ENCODE measurements around the gene MEIOSIN.
A peak's percentile ranks its signal among the peaks of the same experiment; 100 is the strongest.

MEIOSIN gene

DNA sequence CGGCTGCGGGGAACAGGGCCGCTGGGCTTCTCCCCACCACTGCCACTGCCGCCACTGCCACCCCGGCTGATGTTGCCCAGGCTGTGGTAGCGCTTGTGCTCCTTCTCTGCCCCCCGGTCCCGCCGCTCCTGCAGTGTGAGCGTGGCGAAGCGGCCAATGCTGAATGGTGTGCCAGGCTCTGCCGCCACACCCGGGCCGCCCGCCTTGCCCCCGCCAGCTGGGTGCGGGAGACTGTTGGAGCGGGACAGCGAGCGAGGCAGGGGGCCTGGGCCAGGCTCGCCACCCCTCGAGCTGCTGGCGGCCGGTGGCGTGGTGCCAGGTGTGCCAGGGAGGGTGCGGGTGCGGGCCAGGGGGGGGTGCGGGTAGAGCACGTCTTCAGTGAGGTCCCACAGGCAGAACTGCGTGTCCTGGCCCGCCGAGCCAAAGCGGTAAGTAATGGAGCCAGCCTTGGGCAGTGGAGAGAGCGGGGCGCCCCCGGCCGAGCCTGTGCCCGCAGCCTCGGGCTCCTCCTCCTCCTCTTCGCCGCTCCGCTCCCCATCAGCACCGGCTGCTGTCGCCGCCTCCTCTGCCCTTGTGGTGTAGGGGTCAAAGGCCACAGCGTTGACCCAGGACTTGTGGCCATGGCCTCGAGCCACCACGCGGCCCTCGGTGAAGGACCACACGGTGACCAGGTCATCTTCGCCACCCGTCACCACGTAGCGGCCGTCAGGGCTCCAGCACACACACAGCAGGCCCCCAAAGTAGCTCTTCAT lies 52.7 kb downstream of the MEIOSIN start:
- DNase-seq = no peak
- intact Hi-C loops (cut with DNase I; ENCODE audit: low total_unique reads) = no loop called here
- Histone ChIP-seq H3K4me3 (no peak overlapping the region), H3K27ac (peak overlapping the region; percentile 92 to 94), H3K36me3 (peaks cover 24 to 67% (median 48%) of the 10 kb centered on the region in 3 donors), H3K9me3 (no peaks in the 10 kb centered on the region), H3K27me3 (no peaks in the 10 kb centered on the region), H3K4me1 (peaks cover 8 to 57% (median 38%) of the 10 kb centered on the region in 4 donors)
- TF ChIP-seq, protein P1, sequence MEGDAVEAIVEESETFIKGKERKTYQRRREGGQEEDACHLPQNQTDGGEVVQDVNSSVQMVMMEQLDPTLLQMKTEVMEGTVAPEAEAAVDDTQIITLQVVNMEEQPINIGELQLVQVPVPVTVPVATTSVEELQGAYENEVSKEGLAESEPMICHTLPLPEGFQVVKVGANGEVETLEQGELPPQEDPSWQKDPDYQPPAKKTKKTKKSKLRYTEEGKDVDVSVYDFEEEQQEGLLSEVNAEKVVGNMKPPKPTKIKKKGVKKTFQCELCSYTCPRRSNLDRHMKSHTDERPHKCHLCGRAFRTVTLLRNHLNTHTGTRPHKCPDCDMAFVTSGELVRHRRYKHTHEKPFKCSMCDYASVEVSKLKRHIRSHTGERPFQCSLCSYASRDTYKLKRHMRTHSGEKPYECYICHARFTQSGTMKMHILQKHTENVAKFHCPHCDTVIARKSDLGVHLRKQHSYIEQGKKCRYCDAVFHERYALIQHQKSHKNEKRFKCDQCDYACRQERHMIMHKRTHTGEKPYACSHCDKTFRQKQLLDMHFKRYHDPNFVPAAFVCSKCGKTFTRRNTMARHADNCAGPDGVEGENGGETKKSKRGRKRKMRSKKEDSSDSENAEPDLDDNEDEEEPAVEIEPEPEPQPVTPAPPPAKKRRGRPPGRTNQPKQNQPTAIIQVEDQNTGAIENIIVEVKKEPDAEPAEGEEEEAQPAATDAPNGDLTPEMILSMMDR (IDR thresholded peaks at IDR 0.05) = no peak

DNA sequence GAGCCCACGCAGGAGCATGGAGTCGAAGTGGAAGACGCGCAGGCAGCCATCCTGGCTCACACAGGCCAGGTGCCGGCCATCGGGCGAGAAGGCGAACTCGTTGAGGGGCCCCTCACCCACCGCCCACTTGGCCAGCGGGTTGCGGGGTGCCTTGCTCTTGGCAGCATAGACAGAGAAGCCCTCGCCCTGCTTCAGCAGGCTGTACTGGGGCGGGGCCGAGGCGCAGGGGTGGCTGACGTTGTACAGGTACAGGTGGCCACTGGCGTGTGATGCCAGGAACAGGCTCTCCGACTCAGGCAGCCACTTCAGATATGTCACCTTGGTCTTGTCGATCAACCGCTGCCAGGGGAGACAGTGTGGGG lies 53.3 kb downstream of the MEIOSIN start:
- no peak for DNase-seq
- peaks cover 8 to 57% (median 42%) of the 10 kb centered on the region in 4 donors for H3K4me1 ChIP-seq
- no peaks in the 10 kb centered on the region for H3K9me3 ChIP-seq
- peak overlapping the region; percentile 92 to 94 for H3K27ac ChIP-seq
- intact Hi-C loops (cut with DNase I; ENCODE audit: low total_unique reads) = no loop called here
- peaks cover 24 to 68% (median 48%) of the 10 kb centered on the region in 3 donors for H3K36me3 ChIP-seq
- H3K27me3 ChIP-seq = no peaks in the 10 kb centered on the region
- TF ChIP-seq, protein P1 (IDR thresholded peaks at IDR 0.05) = no peak
- H3K4me3 ChIP-seq = no peak overlapping the region

DNA sequence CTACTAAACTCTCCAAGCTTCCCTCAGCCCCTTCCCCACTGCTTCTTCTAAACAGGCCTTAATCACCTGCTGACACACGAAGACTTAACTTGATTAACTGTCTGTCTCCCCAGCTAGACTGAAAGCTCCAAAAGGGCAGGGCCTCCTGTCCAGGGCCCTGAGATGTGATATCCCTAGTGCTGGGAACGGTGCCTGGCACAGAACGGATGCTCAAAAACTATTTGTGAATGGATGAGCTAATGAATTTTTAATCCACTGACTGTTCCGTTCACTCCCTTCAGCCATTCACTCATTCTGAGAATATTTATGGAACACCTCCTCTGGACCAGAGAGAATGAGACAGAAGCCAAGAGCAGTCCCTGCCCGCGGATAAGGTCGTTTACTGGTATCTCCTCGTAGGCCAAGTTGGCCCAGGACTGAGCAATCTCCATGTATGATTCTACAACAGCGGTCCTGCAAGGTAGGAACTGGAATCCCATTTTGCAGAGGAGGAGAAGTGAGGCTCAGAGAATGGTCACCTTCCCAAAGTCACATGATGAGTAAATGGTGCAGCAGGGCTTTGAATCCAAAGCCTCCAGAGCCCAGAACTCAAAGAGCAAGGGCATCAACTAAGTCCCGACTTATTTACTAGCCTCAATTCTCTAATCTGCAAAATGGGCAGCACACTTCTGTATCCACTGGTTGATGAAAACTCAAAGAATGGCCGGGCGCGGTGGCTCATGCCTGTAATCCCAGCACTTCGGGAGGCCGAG lies 56.0 kb downstream of the MEIOSIN start:
- H3K9me3 ChIP-seq = no peaks in the 10 kb centered on the region
- intact Hi-C loops (cut with DNase I; ENCODE audit: low total_unique reads) = no loop called here
- peaks cover 2 to 45% (median 40%) of the 10 kb centered on the region in 4 donors for H3K4me1 ChIP-seq
- H3K27ac ChIP-seq = no peak overlapping the region
- H3K27me3 ChIP-seq = no peaks in the 10 kb centered on the region
- TF ChIP-seq, protein P1 (IDR thresholded peaks at IDR 0.05) = no peak
- peaks cover 24 to 68% (median 48%) of the 10 kb centered on the region in 3 donors for H3K36me3 ChIP-seq
- DNase-seq = no peak
- no peak overlapping the region for H3K4me3 ChIP-seq

DNA sequence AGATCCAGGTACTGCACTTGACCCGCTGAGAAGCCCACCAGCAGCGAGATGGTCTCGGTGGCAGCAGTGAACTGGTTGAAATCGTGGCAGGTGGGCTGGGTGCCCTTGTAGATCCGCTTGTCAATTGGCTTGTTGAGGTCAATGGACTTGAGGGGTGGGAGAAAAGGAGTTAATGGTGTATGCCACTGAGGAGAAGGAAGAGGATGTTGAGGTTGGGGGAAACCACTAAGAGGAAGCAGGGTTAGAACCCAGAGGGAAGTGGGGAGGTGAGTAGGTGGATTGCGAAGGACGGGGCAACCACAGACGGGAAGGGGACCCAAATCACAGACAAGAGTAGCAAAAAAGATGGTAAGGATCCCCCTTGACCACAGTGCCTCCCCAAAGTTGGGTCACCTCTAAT lies 57.7 kb downstream of the MEIOSIN start:
- Histone ChIP-seq H3K36me3 (peaks cover 20 to 51% (median 40%) of the 10 kb centered on the region in 3 donors), H3K4me3 (peak overlapping the region in 1 of 2 donors; percentile 62), H3K27ac (peak overlapping the region in 1 of 2 donors; percentile 22), H3K27me3 (no peaks in the 10 kb centered on the region), H3K9me3 (no peaks in the 10 kb centered on the region), H3K4me1 (peaks cover 0 to 27% (median 23%) of the 10 kb centered on the region in 4 donors)
- intact Hi-C loops (cut with DNase I; ENCODE audit: low total_unique reads) = no loop called here
- no peak for DNase-seq
- TF ChIP-seq, protein P1 (IDR thresholded peaks at IDR 0.05) = no peak

DNA sequence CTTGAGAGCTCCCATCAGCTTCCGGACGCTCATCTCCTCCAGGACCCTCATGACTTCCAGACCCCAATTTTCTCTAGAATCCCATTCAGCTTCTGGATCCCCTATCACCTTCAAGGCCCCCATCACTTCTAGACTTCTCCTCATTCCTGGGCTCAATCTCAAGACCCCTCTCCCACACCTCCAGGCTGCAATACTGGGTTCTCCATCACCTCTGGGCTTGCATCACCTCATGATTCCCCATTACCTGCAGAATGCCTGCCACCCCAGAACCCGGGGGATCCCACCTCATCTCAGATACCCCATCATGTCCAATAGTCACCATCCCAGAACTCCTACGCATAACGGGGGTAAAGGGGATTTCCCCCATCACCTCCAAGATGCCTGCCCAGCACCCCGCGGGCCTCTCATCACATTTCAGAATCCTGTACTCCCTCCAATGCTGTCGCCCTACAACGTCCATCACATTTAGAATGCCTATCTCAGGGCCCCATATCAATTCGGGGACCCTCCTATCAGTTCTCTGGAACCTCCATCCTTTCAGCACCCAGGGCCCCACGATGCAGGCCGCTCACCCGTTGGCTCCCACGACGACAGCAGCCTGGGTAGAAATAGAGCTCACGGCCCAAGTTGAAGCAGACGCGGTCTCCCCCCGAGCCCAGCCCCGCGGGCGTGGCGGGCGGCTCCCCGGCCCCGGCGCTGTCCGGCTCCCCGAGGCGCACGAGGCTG lies 58.7 kb downstream of the MEIOSIN start:
- intact Hi-C loops (cut with DNase I; ENCODE audit: low total_unique reads) = no loop called here
- DNase-seq = no peak
- TF ChIP-seq, protein P1 (IDR thresholded peaks at IDR 0.05) = no peak
- Histone ChIP-seq H3K27me3 (no peaks in the 10 kb centered on the region), H3K27ac (peak overlapping the region; percentile 63 to 75), H3K36me3 (peaks cover 20 to 42% (median 30%) of the 10 kb centered on the region in 3 donors), H3K4me1 (peaks cover 0 to 24% (median 20%) of the 10 kb centered on the region in 4 donors), H3K4me3 (peak overlapping the region; percentile 62 to 72), H3K9me3 (no peaks in the 10 kb centered on the region)

Data from tibial artery (tissue), 4 donors.